ENCODE measurements around the gene CACNG3.
A peak's percentile ranks its signal among the peaks of the same experiment; 100 is the strongest.

The CACNG3 gene

GRCh38 chr16:24272379-24272778 lies 16.2 kb downstream of the CACNG3 start:
- TF ChIP-seq, protein P1, sequence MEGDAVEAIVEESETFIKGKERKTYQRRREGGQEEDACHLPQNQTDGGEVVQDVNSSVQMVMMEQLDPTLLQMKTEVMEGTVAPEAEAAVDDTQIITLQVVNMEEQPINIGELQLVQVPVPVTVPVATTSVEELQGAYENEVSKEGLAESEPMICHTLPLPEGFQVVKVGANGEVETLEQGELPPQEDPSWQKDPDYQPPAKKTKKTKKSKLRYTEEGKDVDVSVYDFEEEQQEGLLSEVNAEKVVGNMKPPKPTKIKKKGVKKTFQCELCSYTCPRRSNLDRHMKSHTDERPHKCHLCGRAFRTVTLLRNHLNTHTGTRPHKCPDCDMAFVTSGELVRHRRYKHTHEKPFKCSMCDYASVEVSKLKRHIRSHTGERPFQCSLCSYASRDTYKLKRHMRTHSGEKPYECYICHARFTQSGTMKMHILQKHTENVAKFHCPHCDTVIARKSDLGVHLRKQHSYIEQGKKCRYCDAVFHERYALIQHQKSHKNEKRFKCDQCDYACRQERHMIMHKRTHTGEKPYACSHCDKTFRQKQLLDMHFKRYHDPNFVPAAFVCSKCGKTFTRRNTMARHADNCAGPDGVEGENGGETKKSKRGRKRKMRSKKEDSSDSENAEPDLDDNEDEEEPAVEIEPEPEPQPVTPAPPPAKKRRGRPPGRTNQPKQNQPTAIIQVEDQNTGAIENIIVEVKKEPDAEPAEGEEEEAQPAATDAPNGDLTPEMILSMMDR (IDR thresholded peaks at IDR 0.05; ENCODE audit: insufficient read depth, low read depth, low read length, missing control alignments): no peak
- DNase-seq (ENCODE audit: low read depth): no peak
- no peak overlapping the region for H3K4me3 ChIP-seq (ENCODE audit: low read length)

GRCh38 chr16:24273508-24274182 lies 17.5 kb downstream of the CACNG3 start:
- TF ChIP-seq, protein P1 (IDR thresholded peaks at IDR 0.05; ENCODE audit: insufficient read depth, low read depth, low read length, missing control alignments): no peak
- peak; percentile 18 for DNase-seq (ENCODE audit: low read depth)

DNA sequence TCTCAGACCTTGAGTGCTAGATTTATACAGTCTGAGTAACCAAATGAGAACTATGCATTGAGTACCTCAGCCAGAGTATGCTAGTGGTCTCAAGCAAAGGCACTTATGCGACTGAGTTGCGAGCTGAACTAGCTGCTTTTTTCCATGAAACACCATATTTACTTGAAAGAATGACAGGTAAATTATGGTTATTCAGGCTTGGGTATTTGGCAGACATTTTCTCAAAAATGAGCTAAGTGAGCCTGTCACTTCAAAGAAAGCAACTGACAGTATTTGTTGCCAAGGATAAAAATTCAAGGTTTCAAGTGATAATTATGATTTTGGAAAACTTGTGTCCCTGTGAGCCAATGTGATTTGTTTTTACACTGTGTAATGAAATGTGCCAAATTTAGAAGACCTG lies 19.3 kb downstream of the CACNG3 start:
- no peak for DNase-seq (ENCODE audit: low read depth)
- TF ChIP-seq, protein P1 (IDR thresholded peaks at IDR 0.05; ENCODE audit: insufficient read depth, low read depth, low read length, missing control alignments): no peak
- H3K4me3 ChIP-seq (ENCODE audit: low read length): no peak overlapping the region

More at GRCh38 chr16:24273508-24274182, 17.5 kb downstream of the CACNG3 start:
- H3K4me3 ChIP-seq (ENCODE audit: low read length): no peak overlapping the region

GRCh38 chr16:24279982-24280515 lies 23.9 kb downstream of the CACNG3 start:
- no peak overlapping the region for H3K4me3 ChIP-seq (ENCODE audit: low read length)
- TF ChIP-seq, protein P1 (IDR thresholded peaks at IDR 0.05; ENCODE audit: insufficient read depth, low read depth, low read length, missing control alignments): no peak
- DNase-seq (ENCODE audit: low read depth): no peak

- no peak overlapping the region for H3K4me3 ChIP-seq (ENCODE audit: low read length)
- DNase-seq (ENCODE audit: low read depth): no peak
- TF ChIP-seq, protein P1 (IDR thresholded peaks at IDR 0.05; ENCODE audit: insufficient read depth, low read depth, low read length, missing control alignments): no peak
Observed at GRCh38 chr16:24281466-24281865, 25.3 kb downstream of the CACNG3 start.

- no peak overlapping the region for H3K4me3 ChIP-seq (ENCODE audit: low read length)
- TF ChIP-seq, protein P1 (IDR thresholded peaks at IDR 0.05; ENCODE audit: insufficient read depth, low read depth, low read length, missing control alignments): no peak
- no peak for DNase-seq (ENCODE audit: low read depth)
Observed at GRCh38 chr16:24282141-24282540, 26.0 kb downstream of the CACNG3 start.
